ENCODE results near the gene ISG15. TPM values are rescaled to one million over a fixed set of nuclear protein-coding genes. Genes with fewer than 3 reads are reported as not detected.

Gene ISG15
- polyA plus RNA-seq, 1 of the 3 experiments (the other 2 are of a cell fraction), result 28.6 TPM

GRCh38 chr1:1061682-1062345, 48.5 kb downstream of the ISG15 start:
- Histone ChIP-seq H3K4me1 (ENCODE audit: control insufficient read depth in 1 of 2, insufficient read depth in 2 of 2, low read depth in 1 of 2, low read length in 1 of 2) (peaks cover 0 to 6% of the 10 kb centered on the region in 2 experiments; a peak in 1 of 4 replicates), H3K9ac (no peak overlapping the region), H3K9me2 (no peaks in the 10 kb centered on the region), H3K27me3 (ENCODE audit: insufficient read depth) (peaks cover 20% of the 10 kb centered on the region; the same call in 1 of the 2 replicates), H3K36me3 (replicated peaks in 1 of 2; ENCODE audit: control insufficient read depth in 1 of 2, insufficient read depth in 2 of 2, low read length in 1 of 2) (no peaks in the 10 kb centered on the region), H3K9me3 (no peaks in the 10 kb centered on the region), H4K20me1 (ENCODE audit: insufficient read depth) (peaks cover 6% of the 10 kb centered on the region; the same call in 1 of the 2 replicates), H3F3A (replicated peaks; ENCODE audit: insufficient read depth) (peaks cover 13% of the 10 kb centered on the region), H3K27ac (ENCODE audit: low read depth in 2 of 2, low read length in 1 of 2) (no peak overlapping the region), H3K79me2 (ENCODE audit: insufficient read depth) (no peaks in the 10 kb centered on the region), H2AFZ (ENCODE audit: low read depth) (no peak overlapping the region), H3K4me3 (ENCODE audit: low read depth in 2 of 2, low read length in 1 of 2) (no peak overlapping the region), H3K4me2 (no peak overlapping the region)
- ChIA-PET POLR2A (no interaction called here), CTCF (interaction anchor here (0.9 to 15.4 kb wide), 17 partner anchors 11 to 229 kb away, joined by 3 to 216 read pairs (median 7); partner anchors contain the start of genes AGRN, PERM1 and RNF223)
- no peak for DNase-seq
- WGBS (ENCODE audit: low lambda C conversion rate), result 40% methylated on average over 9 of the region's 18 CpGs
- TF ChIP-seq RAD21 (IDR thresholded peaks at IDR 0.05; ENCODE audit: low read length) (no peak), REST (IDR thresholded peaks at IDR 0.05; ENCODE audit: low read depth, low read length) (no peak), YY1 (IDR thresholded peaks at IDR 0.05; ENCODE audit: low read depth) (no peak), FOXM1 (IDR thresholded peaks at IDR 0.05; ENCODE audit: low read depth) (no peak)

GRCh38 chr1:1062348-1063163, 49.3 kb downstream of the ISG15 start:
- peak; percentile 67 for DNase-seq
- Histone ChIP-seq H3K4me1 (ENCODE audit: control insufficient read depth in 1 of 2, insufficient read depth in 2 of 2, low read depth in 1 of 2, low read length in 1 of 2) (peaks cover 0 to 6% of the 10 kb centered on the region in 2 experiments; a peak in 1 of 4 replicates), H3K79me2 (ENCODE audit: insufficient read depth) (no peaks in the 10 kb centered on the region), H4K20me1 (ENCODE audit: insufficient read depth) (peaks cover 6% of the 10 kb centered on the region; the same call in 1 of the 2 replicates), H3K4me2 (no peak overlapping the region), H3K4me3 (ENCODE audit: low read depth in 2 of 2, low read length in 1 of 2) (no peak overlapping the region), H3K9ac (no peak overlapping the region), H2AFZ (ENCODE audit: low read depth) (no peak overlapping the region), H3K36me3 (replicated peaks in 1 of 2; ENCODE audit: control insufficient read depth in 1 of 2, insufficient read depth in 2 of 2, low read length in 1 of 2) (no peaks in the 10 kb centered on the region), H3K9me2 (no peaks in the 10 kb centered on the region), H3K9me3 (no peaks in the 10 kb centered on the region), H3K27ac (ENCODE audit: low read depth in 2 of 2, low read length in 1 of 2) (no peak overlapping the region), H3K27me3 (ENCODE audit: insufficient read depth) (peaks cover 20% of the 10 kb centered on the region; the same call in 1 of the 2 replicates), H3F3A (replicated peaks; ENCODE audit: insufficient read depth) (peaks cover 13% of the 10 kb centered on the region)
- TF ChIP-seq FOXJ3 (CRISPR knock-in tag; IDR thresholded peaks at IDR 0.05) (no peak), POLR2AphosphoS5 (IDR thresholded peaks at IDR 0.05; ENCODE audit: low read depth, low read length) (no peak), GABPA (IDR thresholded peaks at IDR 0.05; ENCODE audit: low read depth) (no peak), GATA2 (CRISPR knock-in tag; IDR thresholded peaks at IDR 0.05) (no peak), PBX3 (IDR thresholded peaks at IDR 0.05) (no peak), USF2 (IDR thresholded peaks at IDR 0.05; ENCODE audit: borderline replicate concordance, low read depth, low read length) (no peak), JUND (IDR thresholded peaks at IDR 0.05) (no peak), RFX5 (IDR thresholded peaks at IDR 0.05; ENCODE audit: low read length) (no peak), USF1 (IDR thresholded peaks at IDR 0.05; ENCODE audit: borderline replicate concordance, low read depth) (no peak), TAF1 (IDR thresholded peaks at IDR 0.05; ENCODE audit: borderline replicate concordance, low read depth, low read length) (no peak)
- POLR2A ChIA-PET, result no interaction called here
- 21% methylated on average over 14 of the region's 29 CpGs for WGBS (ENCODE audit: low lambda C conversion rate)
- CTCF ChIA-PET, result interaction anchor here (0.8 to 15.4 kb wide), 27 partner anchors 10 to 228 kb away, joined by 3 to 216 read pairs (median 5); partner anchors contain the start of genes AGRN, PERM1 and RNF223
